Activated naive CD8-positive, alpha-beta T cell treated with anti-CD3 and anti-CD28 coated beads for 36 hours (primary cell): Measurements from ENCODE around the gene USH1C. TPM values are rescaled to one million over a fixed set of nuclear protein-coding genes. Genes with fewer than 3 reads are reported as not detected.

ENCODE experiments used
- DNase-seq: peaks from one replicate; pipeline ENCODE4 v3.0.0; 2021
- H3K27ac Mint-ChIP-seq: one replicate; pipeline ENCODE4 v1.8.0; 2022; ENCODE audit warnings: mild to moderate bottlenecking, moderate library complexity, mixed read lengths
- H3K27me3 Mint-ChIP-seq: one replicate; pipeline ENCODE4 v1.8.0; 2022; ENCODE audit warnings: mild to moderate bottlenecking, mixed read lengths
- H3K36me3 Mint-ChIP-seq: one replicate; pipeline ENCODE4 v1.8.0; 2021; ENCODE audit warnings: mild to moderate bottlenecking, mixed read lengths
- H3K4me1 Mint-ChIP-seq: one replicate; pipeline ENCODE4 v1.8.0; 2021; ENCODE audit warnings: mixed read lengths
- H3K4me3 Mint-ChIP-seq: one replicate; pipeline ENCODE4 v1.8.0; 2022; ENCODE audit warnings: mild to moderate bottlenecking, moderate library complexity, mixed read lengths
- H3K9me3 Mint-ChIP-seq: one replicate; pipeline ENCODE4 v1.8.0; 2022; ENCODE audit warnings: mixed read lengths
- total RNA-seq, 2 experiments: library from RNA; stranded (reverse); gene quantifications; one replicate each; pipeline ENCODE4 v1.2.3, GENCODE V29; 2021

Gene USH1C
- total RNA-seq, result not detected

DNA sequence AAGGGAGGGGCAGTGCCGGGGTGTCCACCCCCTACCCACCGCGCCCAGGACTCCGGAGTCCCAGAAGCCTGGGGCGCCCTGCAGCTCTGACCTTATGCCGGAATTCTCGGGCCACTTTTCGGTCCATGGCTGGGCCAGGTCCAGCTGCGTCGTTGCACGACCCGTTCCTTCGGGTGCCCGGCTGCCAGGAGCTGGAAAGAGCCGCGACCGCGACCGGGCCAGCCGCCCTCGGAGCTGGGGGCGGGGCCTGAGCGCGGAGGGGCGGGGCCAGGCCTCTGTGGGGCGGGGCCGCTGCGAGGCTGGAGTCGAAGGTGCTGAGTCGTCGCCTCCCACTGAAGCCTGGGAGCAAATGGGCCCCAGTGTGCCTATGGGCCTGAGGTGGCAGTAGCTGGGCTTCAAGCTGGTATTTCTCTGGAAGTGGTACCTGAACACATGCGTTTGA lies at the start of gene USH1C:
Gene USH1C, minus strand, starts transcription at position 236 of the 442 bp plus-strand sequence. Its CDS starts 109 bp downstream, at position 127.
- no peak within 1 kb of the TSS for H3K27ac Mint-ChIP-seq
- peak; percentile 52 for DNase-seq
- peaks cover 2% of the 10 kb centered on the region for H3K4me1 Mint-ChIP-seq
- no peaks in the 10 kb centered on the region for H3K36me3 Mint-ChIP-seq
- peaks cover 47% of the 10 kb centered on the region for H3K27me3 Mint-ChIP-seq
- H3K9me3 Mint-ChIP-seq, result no peaks in the 10 kb centered on the region
- peak within 1 kb of the TSS; percentile 18 for H3K4me3 Mint-ChIP-seq

DNA sequence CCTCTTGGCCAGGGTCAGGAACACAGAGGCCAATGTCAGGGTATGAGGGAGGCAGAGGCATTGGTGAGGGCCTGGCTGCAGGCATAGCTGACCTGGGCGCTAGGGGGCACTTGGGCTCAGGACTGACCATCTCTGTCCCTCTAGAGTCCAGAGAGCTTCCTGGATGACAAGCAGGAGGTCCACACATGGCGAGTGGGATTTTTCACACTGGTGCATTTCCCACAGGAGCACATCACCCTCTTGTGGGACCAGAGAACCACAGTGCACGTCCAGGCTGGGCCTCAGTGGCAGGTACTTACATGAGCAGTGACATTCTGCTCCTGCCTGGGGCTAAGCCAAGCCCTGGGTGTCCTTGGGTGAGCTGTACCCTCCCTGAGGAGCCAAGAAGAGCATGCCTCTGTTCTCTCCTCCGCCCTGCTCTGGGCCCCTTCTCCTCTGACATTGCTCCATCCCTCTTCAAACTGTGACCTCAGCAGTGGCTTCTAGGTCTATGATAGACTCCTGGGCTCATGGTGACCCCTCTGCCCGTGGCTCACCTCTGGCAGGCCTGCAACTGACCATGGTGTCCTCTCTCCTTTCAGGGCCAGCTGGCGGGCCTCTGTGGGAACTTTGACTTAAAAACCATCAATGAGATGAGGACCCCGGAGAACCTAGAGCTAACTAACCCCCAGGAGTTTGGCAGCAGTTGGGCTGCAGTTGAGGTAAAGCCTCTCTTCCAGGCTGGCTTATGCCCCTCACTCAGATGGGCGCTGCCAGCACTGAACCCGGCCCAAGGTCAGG lies 49.4 kb upstream of the USH1C start:
- Mint-ChIP-seq H3K9me3 (no peaks in the 10 kb centered on the region), H3K4me1 (no peaks in the 10 kb centered on the region), H3K4me3 (no peak overlapping the region), H3K36me3 (no peaks in the 10 kb centered on the region), H3K27ac (no peak overlapping the region), H3K27me3 (no peaks in the 10 kb centered on the region)
- no peak for DNase-seq

DNA sequence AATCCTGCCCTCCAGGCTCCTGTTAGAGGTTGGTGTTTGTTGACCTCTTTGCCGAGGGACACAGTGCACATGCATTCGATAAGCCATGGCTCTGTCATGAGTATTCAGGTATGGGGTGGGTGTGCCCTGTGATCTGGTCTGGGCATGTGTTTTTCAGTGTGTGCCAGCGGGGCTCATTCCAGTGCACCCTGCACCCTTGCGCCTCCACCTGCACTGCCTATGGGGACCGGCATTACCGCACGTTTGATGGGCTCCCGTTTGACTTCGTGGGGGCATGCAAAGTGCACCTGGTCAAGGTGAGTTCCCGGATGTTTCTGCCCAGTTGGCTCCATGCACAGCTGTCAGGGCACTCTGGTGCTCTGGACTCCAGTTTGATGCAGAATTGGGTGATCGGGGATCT lies 47.1 kb upstream of the USH1C start:
- no peak overlapping the region for H3K4me3 Mint-ChIP-seq
- no peaks in the 10 kb centered on the region for H3K27me3 Mint-ChIP-seq
- no peak overlapping the region for H3K27ac Mint-ChIP-seq
- no peaks in the 10 kb centered on the region for H3K4me1 Mint-ChIP-seq
- no peaks in the 10 kb centered on the region for H3K9me3 Mint-ChIP-seq
- no peak for DNase-seq
- no peaks in the 10 kb centered on the region for H3K36me3 Mint-ChIP-seq

DNA sequence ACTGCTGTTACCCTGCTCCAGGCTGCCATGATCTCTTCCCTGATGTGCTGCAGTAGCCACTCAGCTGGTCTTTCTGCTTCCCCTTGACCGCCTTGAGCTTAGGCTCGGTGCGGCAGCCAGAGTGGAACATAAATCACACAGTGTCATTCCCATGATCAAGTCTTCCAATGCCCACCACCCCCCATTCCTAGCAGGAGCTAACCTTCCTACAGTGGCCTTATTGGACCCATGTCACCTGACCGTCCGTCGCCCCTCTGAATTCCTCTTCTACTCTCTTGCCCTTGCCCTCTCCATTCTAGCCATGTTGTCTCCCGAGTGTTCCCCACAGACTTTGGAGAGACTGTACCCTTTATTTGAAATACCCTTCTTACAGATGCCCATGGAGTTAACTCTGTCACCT lies 46.2 kb upstream of the USH1C start:
- no peak overlapping the region for H3K4me3 Mint-ChIP-seq
- H3K9me3 Mint-ChIP-seq, result no peaks in the 10 kb centered on the region
- H3K36me3 Mint-ChIP-seq, result no peaks in the 10 kb centered on the region
- peaks cover 1% of the 10 kb centered on the region for H3K27me3 Mint-ChIP-seq
- no peak for DNase-seq
- no peaks in the 10 kb centered on the region for H3K4me1 Mint-ChIP-seq
- no peak overlapping the region for H3K27ac Mint-ChIP-seq

DNA sequence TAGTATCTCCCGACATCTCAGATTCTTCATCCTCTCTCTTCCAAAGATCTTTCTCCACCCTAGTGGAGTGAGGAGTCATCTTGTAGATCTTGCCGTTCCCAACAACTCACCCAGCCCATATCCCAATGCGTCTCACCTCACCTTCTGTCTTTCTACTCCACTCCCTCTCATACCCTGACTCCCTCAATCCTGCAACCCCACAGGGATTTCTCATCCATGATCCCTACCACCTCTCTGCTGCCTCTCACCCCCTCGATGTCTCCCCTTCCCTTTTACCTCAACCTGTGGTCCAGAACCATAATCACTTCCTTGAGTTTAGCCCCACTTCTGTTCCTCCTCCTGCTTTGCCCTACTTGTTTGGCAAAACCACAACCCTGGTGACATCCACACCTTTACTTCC lies 44.5 kb upstream of the USH1C start:
- no peak for DNase-seq
- Mint-ChIP-seq H3K4me3 (no peak overlapping the region), H3K36me3 (no peaks in the 10 kb centered on the region)

DNA sequence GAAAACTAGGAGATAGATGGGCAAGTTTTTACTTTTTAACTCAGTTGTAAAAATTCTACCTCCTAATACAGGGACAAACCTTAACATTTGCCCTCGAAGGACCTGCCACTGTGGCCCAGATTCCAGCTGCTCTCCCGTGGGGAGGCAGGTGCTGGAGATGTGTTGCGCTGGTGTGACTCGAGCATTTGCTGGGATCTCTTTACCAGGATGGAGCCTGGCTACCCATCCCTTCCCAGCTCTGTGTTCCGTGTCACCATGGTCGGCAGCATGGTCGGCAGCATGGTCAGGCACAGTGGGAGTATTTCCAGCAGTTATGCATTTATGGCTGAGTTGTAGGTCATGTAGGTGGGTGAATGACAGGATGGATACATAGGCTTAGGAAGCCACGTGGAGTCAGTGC lies 44.0 kb upstream of the USH1C start:
- no peaks in the 10 kb centered on the region for H3K36me3 Mint-ChIP-seq
- H3K4me1 Mint-ChIP-seq, result no peaks in the 10 kb centered on the region
- H3K27ac Mint-ChIP-seq, result no peak overlapping the region
- H3K4me3 Mint-ChIP-seq, result no peak overlapping the region
- peaks cover 5% of the 10 kb centered on the region for H3K27me3 Mint-ChIP-seq
- no peaks in the 10 kb centered on the region for H3K9me3 Mint-ChIP-seq
- no peak for DNase-seq

More for the DNA sequence above, 44.5 kb upstream of the USH1C start:
- H3K4me1 Mint-ChIP-seq, result no peaks in the 10 kb centered on the region
- no peaks in the 10 kb centered on the region for H3K9me3 Mint-ChIP-seq
- H3K27me3 Mint-ChIP-seq, result peaks cover 5% of the 10 kb centered on the region
- no peak overlapping the region for H3K27ac Mint-ChIP-seq

DNA sequence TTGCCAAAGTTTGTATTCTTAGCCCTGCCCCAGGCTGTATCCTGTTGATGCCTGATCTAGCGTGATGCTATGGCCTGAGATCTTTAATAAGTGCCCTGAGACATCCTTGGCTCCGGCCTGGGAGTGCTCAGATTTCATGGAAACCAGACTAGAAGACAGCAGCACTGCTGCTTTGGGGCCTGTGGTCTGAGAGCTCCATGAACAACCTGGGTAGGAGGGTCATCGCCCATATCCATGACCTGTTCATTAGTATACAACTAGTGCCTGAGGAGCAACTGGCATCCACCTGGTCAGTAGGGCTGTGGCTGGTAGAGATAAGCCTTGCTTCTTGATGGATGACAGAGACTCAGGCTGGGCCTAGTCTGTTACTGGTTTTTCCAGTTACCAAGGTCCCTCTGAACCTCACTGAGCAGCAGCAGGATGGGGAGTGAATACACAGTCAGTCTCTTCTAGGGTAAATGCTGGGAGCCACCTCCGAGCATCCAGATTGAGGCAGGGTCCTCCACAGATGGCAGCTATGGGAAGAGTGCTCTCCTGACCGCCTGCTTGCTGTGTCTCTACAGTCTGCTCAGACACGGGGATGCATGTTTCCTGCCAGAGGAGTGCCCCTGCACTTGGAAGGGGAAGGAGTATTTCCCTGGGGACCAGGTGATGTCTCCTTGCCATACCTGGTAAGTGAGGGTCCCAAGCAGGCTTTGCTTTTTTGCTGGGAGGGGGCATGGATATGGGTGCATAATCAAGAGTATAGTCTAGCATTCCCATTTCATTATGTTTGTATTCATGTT lies 41.9 kb upstream of the USH1C start:
- Mint-ChIP-seq H3K9me3 (no peaks in the 10 kb centered on the region), H3K27ac (no peak overlapping the region), H3K4me3 (no peak overlapping the region), H3K4me1 (no peaks in the 10 kb centered on the region), H3K36me3 (no peaks in the 10 kb centered on the region), H3K27me3 (peaks cover 5% of the 10 kb centered on the region)
- DNase-seq, result no peak

DNA sequence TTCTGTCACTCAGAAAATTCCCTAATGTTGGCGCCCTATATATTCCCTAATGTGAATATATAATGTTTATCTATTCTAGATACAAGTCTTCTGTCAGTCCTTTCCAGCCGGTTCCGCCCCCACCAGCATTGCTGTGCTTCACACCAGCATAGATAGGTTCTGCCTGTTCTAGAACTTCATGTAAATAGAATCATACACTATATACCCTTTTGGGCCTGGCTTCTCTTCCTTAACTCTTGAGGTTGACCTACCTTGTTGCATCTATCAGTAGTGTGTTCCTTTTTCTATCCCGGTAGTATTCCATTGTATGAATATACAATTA lies 37.5 kb upstream of the USH1C start:
- H3K9me3 Mint-ChIP-seq, result no peaks in the 10 kb centered on the region
- no peaks in the 10 kb centered on the region for H3K4me1 Mint-ChIP-seq
- DNase-seq, result no peak
- H3K27me3 Mint-ChIP-seq, result peaks cover 11% of the 10 kb centered on the region
- H3K4me3 Mint-ChIP-seq, result no peak overlapping the region
- no peaks in the 10 kb centered on the region for H3K36me3 Mint-ChIP-seq
- H3K27ac Mint-ChIP-seq, result no peak overlapping the region

DNA sequence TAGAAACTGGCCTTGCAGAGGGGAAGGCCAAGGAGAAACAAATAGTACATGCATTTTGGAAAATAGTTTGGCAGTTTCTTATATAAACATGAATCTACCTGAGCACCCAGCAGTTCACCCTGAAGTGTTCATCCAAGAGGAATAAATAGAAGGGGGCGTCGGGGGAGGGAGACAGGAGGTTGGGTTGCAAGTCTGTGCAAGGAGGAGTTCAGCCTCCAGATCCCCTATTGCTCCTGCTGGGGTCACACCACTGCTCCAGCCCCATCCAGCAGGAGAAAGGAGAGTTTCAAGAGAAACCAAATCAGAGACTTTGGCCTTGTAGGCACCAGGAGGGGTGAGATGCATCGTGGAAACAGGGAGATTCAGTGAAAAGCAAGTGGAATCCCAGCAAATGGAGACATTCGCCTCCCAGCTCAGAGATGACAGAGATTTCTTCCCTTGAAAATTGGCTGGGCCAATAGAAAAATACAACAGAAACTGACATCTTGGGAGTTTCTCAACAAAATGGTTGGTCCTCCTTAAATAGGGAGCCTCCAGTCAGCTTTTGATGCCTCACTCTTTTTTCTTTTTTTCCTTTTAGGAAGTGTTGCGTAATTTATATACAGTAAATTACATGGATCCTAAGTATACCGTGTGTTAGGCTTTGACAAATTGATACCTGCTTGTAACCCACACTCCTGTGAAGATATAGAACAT lies 37.0 kb upstream of the USH1C start:
- H3K4me1 Mint-ChIP-seq, result no peaks in the 10 kb centered on the region
- H3K9me3 Mint-ChIP-seq, result no peaks in the 10 kb centered on the region
- H3K36me3 Mint-ChIP-seq, result no peaks in the 10 kb centered on the region
- no peak overlapping the region for H3K27ac Mint-ChIP-seq
- no peak for DNase-seq
- no peak overlapping the region for H3K4me3 Mint-ChIP-seq
- peaks cover 11% of the 10 kb centered on the region for H3K27me3 Mint-ChIP-seq

DNA sequence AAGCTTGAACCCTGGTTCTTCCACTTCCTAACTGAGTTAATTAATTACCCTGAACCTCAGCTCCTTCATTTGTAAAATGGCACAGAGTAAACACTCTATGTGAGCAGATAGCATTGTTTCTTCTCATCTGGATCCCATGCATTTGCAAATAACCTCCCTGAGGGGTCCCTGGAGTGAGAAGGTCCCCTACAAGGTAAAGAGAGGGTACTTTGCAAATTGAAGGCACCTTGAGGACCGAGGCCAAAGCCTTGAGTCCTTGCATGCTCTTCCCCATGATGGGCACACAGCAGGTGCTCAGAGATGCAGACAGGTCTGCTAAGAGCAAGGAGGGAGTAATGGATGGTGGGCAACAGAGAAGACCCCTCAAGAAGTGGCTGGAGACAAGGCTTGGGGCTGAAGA lies 36.1 kb upstream of the USH1C start:
- Mint-ChIP-seq H3K9me3 (no peaks in the 10 kb centered on the region), H3K4me1 (no peaks in the 10 kb centered on the region), H3K27ac (no peak overlapping the region), H3K4me3 (no peak overlapping the region), H3K36me3 (no peaks in the 10 kb centered on the region), H3K27me3 (peaks cover 8% of the 10 kb centered on the region)
- no peak for DNase-seq

DNA sequence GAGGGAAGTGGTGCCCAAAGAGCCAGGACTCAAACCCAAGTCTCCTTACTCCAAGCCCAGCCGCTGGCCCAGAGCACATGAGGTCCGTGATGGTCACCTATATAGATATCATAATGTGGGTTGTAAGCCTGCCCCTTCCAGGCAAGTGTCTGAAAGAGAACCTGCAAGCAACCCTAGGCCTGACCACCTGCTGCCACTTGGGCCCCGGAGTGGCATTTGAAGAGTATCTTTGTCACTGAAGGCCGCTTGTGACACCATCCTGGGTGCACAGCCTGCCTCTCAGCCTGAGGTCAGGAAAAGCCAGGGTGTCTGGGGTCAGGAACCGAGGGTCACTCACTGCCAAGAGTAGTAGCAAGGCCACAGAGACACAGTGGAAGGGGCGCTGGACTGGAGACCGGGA lies 35.2 kb upstream of the USH1C start:
- Mint-ChIP-seq H3K4me3 (no peak overlapping the region), H3K27me3 (peaks cover 6% of the 10 kb centered on the region), H3K9me3 (no peaks in the 10 kb centered on the region), H3K36me3 (no peaks in the 10 kb centered on the region), H3K27ac (no peak overlapping the region), H3K4me1 (no peaks in the 10 kb centered on the region)
- DNase-seq, result no peak

DNA sequence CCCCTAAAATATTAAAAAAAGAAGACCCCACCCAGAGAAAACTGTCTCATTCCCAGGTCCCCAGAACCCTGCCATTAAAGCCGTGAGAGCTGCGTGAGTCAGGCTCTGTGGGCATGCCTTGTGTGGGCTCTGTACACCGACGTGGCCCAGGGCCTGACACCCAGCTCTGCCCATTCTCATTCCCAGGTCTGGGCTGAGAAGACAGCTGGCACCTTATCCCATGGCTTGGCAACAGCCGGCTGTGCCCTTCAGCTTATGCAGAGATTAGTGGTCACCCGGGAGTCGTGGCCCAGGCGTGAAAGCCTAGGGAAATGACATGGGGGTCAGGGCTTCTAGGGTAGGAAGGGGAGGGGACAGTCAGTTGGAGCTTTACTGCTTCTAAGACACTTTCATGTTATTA lies 34.7 kb upstream of the USH1C start:
- peaks cover 6% of the 10 kb centered on the region for H3K27me3 Mint-ChIP-seq
- DNase-seq, result no peak
- H3K4me3 Mint-ChIP-seq, result no peak overlapping the region
- no peaks in the 10 kb centered on the region for H3K4me1 Mint-ChIP-seq
- H3K36me3 Mint-ChIP-seq, result no peaks in the 10 kb centered on the region
- H3K27ac Mint-ChIP-seq, result no peak overlapping the region
- H3K9me3 Mint-ChIP-seq, result no peaks in the 10 kb centered on the region

DNA sequence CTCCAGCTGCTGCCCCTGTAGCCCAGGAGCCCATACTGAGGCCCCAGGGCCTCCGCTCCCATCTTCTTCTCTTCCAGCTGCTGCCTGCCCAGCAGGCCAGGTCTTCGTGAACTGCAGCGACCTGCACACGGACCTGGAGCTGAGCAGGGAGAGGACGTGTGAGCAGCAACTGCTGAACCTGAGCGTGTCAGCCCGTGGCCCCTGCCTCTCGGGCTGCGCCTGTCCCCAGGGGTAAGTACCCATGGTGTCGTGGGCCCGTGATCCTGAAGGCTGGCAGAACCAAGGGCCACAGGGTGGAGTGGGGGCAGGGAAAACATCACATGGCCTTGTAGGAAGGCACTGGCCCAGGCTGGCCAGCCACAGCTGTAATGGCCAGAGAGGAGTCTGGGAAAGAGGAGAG lies 34.1 kb upstream of the USH1C start:
- H3K9me3 Mint-ChIP-seq, result no peaks in the 10 kb centered on the region
- no peaks in the 10 kb centered on the region for H3K36me3 Mint-ChIP-seq
- no peak for DNase-seq
- no peaks in the 10 kb centered on the region for H3K4me1 Mint-ChIP-seq
- H3K27me3 Mint-ChIP-seq, result peaks cover 6% of the 10 kb centered on the region
- H3K4me3 Mint-ChIP-seq, result no peak overlapping the region
- H3K27ac Mint-ChIP-seq, result no peak overlapping the region

DNA sequence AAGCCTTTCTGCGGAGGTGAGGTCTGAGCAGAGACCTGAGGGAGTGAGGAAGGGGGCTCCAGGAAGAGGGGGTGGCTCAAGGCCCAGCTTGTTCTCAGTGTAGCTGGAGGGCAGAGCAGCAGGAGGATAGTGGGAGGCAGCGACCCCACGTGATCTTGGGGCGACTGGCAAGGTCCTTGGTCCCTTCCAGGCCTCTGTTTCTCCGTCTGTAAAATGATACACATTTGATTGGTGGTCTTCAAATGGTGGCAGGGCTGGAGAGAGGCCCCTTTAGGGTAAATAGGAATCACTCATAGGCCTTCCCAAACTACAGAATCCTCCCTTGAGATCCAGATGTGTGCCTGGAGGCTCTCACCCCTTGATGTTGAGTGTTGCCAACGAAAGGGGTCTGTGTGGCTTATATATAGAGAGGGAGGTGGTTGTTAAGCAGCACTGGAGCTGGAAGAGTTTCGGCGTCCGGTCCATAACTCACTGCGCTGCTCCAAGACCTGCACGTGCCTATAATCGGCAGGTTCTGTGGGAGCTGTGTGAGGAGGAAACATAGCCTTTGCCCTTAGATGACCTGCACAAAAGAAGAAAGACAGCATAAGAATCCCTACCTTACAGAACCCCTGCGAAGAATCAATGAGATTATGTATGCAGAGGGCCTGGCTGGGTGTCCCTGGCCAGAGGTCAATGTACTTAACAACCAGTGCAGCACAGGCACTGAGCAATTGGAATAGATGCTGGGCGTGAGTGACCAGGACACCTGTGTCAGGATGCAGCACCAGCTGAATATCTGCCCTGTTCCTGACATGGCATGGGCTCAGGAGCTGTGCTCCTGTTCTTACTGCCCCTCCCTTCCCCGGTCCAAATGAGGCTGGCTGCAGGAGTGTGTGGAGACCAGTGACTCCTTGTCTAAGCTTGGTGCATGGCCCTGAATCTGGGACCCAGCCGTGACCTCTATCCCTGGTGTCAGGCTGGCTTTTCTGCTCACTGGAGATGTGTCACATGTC lies 31.5 kb upstream of the USH1C start:
- Mint-ChIP-seq H3K27me3 (peaks cover 5% of the 10 kb centered on the region), H3K36me3 (no peaks in the 10 kb centered on the region), H3K9me3 (no peaks in the 10 kb centered on the region), H3K4me1 (peaks cover 4% of the 10 kb centered on the region), H3K4me3 (no peak overlapping the region), H3K27ac (no peak overlapping the region)
- no peak for DNase-seq
